Nephron progenitor cell (in vitro differentiated cells): ENCODE data around the gene KATNAL1.

Source experiments
- DNase-seq: peaks from one replicate; pipeline ENCODE4 v3.0.0; 2021
- H3K27ac Mint-ChIP-seq: 2 replicates; pipeline ENCODE4 v1.8.0; 2021; ENCODE audit warnings: mild to moderate bottlenecking, moderate library complexity, mixed read lengths
- H3K27me3 Mint-ChIP-seq: 2 replicates; pipeline ENCODE4 v1.8.0; 2021; ENCODE audit warnings: mild to moderate bottlenecking, low read depth, mixed read lengths; ENCODE audit not compliant: poor library complexity
- H3K36me3 Mint-ChIP-seq: 2 replicates; pipeline ENCODE4 v1.8.0; 2021; ENCODE audit warnings: low read depth, mixed read lengths
- H3K4me1 Mint-ChIP-seq: 2 replicates; pipeline ENCODE4 v1.8.0; 2021; ENCODE audit warnings: mixed read lengths
- H3K4me3 Mint-ChIP-seq: 2 replicates; pipeline ENCODE4 v1.8.0; 2021; ENCODE audit warnings: mild to moderate bottlenecking, moderate library complexity, mixed read lengths
- H3K9me3 Mint-ChIP-seq: 2 replicates; pipeline ENCODE4 v1.8.0; 2021; ENCODE audit warnings: mild to moderate bottlenecking, moderate library complexity, mixed read lengths
- CTCF ChIP-seq: fragments of 200-600 bp; sonication (generic); IDR thresholded peaks from 2 replicates; pipeline ENCODE4 v1.5.0; 2021; ENCODE audit warnings: antibody characterized with exemption

KATNAL1 gene

DNA sequence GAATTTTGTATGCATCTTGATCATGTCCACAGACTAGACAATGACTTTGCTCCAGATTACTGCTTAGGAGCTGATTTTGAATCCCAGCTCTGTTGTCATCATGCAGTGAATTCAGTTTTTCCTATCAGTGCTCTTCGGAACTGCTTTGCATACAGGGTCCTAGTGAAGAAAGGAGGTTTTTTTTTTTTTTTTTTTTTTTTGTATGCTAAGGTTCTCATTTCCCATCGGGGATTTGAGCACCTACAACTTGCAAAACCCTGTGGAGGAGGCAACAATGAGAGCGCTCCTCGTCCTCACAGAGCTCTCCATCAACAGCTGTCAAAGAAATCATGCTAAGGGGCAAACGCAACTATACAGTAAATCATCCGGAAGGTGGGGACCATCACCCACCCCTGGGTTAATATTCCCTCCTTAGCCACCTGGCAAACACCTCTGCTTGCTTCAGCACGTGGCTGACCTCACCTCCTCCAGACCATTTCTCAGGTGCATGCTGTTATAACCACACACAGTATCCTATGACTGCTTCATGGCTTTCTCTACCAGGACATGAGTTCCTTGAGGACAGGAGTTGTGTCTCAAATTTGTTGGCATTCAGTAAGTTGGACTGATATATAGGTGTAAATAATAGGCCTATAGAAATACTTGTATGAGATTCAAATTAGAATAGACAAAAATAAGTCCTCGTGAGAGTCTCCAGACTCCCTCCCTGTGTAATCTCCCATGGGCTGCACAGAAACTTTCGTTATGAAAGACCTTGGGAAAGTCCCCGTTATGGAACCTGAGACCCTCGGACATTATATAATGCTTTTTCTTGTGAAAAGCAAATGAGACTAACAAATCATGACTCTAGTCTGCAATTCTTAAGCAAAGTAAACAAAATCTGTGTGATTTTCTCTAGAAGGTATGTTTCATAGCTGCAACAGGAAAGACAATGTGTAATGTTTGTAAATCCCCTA is 113.8 kb downstream of the KATNAL1 start:
- peaks cover 54% of the 10 kb centered on the region for H3K4me1 Mint-ChIP-seq

GRCh38 chr13:30192320-30193093 is 114.8 kb downstream of the KATNAL1 start:
- H3K27ac Mint-ChIP-seq, result no peak overlapping the region
- peaks cover 49% of the 10 kb centered on the region for H3K4me1 Mint-ChIP-seq
- no peaks in the 10 kb centered on the region for H3K36me3 Mint-ChIP-seq
- H3K27me3 Mint-ChIP-seq, result no peaks in the 10 kb centered on the region
- H3K4me3 Mint-ChIP-seq, result no peak overlapping the region
- no peak for TF ChIP-seq CTCF
- DNase-seq, result no peak
- no peaks in the 10 kb centered on the region for H3K9me3 Mint-ChIP-seq

More for the DNA sequence above, 113.8 kb downstream of the KATNAL1 start:
- no peak for TF ChIP-seq CTCF
- no peaks in the 10 kb centered on the region for H3K36me3 Mint-ChIP-seq
- H3K27me3 Mint-ChIP-seq, result no peaks in the 10 kb centered on the region
- H3K4me3 Mint-ChIP-seq, result no peak overlapping the region
- no peak for DNase-seq
- no peak overlapping the region for H3K27ac Mint-ChIP-seq
- H3K9me3 Mint-ChIP-seq, result no peaks in the 10 kb centered on the region

GRCh38 chr13:30191491-30192100 is 115.8 kb downstream of the KATNAL1 start:
- peaks cover 56% of the 10 kb centered on the region for H3K4me1 Mint-ChIP-seq
- H3K9me3 Mint-ChIP-seq, result no peaks in the 10 kb centered on the region
- H3K4me3 Mint-ChIP-seq, result no peak overlapping the region
- H3K27ac Mint-ChIP-seq, result no peak overlapping the region
- no peaks in the 10 kb centered on the region for H3K27me3 Mint-ChIP-seq
- no peak for DNase-seq
- TF ChIP-seq CTCF, result no peak
- no peaks in the 10 kb centered on the region for H3K36me3 Mint-ChIP-seq

GRCh38 chr13:30186634-30187415 is 120.5 kb downstream of the KATNAL1 start:
- no peak overlapping the region for H3K4me3 Mint-ChIP-seq
- H3K27ac Mint-ChIP-seq, result no peak overlapping the region
- peaks cover 13% of the 10 kb centered on the region for H3K9me3 Mint-ChIP-seq

More at GRCh38 chr13:30186634-30187415, 120.5 kb downstream of the KATNAL1 start:
- Mint-ChIP-seq H3K36me3 (peaks cover 4% of the 10 kb centered on the region), H3K4me1 (peaks cover 28% of the 10 kb centered on the region), H3K27me3 (peaks cover 8% of the 10 kb centered on the region)
- TF ChIP-seq CTCF, result no peak
- DNase-seq, result no peak
